ENCODE results near the gene HCN3.
"Not testable (repeated sequence)": the region's sequence is repeated elsewhere in the genome, so short reads cannot be mapped to it uniquely, and the experiment has no call there.

Gene HCN3
- 0.81 to 3.1 (median 1.8) reads per million in 18 experiments for total RNA-seq

GRCh38 chr1:155277070-155277901 lies at the start of gene HCN3:
TSS of gene HCN3 (plus strand) at chr1:155277463. CDS start at chr1:155277591, 128 bp downstream.
- DNase-seq, result peak; percentile 96 to 97

- DNase-seq, result no peak
Observed at GRCh38 chr1:155228096-155228427, 49.2 kb upstream of the HCN3 start.

DNA sequence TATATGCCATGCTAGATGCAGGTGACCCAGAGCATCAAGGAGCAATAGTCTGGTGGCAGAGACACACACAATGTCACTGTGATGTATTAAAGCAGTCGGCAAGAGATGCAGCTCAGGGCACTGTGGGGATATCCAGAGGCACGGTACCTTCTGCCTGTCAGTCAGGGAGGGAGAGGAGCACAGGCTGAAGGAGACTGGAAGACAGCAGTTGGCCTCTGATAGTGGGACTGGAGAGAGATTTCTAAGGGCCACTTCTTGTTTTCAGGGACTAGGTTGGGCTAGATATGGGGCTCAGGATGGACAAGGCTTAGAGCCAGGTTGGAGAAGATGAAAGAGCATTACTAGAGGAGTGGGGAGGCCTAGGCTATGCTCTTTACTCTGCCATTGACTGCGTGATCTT lies 46.0 kb upstream of the HCN3 start:
- DNase-seq, result not testable (repeated sequence)

- not testable (repeated sequence) for DNase-seq
Observed at GRCh38 chr1:155232001-155232978, 45.0 kb upstream of the HCN3 start.

DNA sequence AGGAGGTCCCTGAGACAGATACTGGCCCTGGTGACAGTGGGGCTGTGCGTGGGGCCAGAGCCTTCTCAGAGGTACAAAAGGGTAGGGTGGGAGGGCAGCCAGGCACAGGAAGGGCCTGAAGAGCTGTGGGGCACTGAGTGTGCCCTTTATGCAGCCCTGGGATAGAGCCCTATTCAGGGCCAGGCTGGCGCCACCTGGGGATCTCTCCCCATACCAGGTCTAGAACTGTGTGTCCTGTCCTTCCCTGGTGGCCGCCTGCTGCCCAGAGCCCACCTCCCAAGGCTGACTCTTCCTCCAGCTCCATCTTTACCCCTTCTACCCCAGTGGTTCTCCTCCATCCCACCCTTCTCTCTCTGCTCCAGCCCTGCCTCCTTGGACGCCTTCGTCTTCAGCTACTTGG lies 43.8 kb upstream of the HCN3 start:
- not testable (repeated sequence) for DNase-seq

DNA sequence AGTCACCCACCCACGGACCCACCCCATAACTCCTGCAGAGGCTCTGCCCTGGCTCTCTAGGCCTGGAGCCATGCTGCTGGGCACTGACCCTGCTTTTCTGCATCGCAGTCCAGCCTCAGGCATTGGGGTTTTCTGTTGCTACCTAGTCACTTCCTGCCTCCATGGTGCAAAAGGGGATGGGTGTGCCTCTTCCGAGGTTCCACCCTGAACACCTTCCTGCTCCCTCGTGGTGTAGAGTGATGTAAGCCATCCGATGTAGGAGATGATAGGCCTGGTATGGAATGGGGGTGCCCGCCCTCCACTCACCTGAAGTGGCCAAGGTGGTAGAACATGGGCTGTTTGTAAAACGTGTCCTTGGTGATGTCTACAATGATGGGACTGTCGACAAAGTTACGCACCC lies 41.9 kb upstream of the HCN3 start:
- DNase-seq, result not testable (repeated sequence)

- peak; percentile 41 to 66 for DNase-seq
Observed at GRCh38 chr1:155236451-155236850, 40.8 kb upstream of the HCN3 start.

DNA sequence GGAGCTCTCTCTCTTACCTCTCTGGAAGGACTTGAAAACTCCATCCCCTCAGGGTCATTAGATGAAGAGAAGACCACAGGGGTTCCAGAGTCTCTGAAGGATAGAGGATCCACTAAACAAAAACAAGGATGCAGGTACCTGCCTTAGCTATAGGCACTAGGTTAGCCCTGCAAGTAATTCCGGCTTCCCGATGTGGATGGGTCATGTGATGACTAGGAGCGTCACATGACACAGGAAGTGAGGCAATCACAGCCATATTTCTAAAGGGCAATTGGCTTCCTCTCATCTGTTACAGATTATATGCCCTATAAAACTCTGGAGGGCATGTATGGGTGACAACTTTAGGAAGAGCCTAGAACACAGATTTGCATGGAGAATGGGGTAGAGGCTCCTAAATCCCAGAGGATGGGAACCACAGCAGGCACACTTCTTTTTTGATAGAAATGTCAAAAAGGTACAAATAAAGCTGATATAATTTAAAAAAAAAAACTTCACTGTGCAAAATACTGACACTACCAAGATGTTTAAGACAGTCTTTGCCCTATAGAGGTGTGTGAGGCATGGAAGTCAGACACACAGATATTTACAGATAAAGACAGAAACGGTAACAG lies 36.1 kb upstream of the HCN3 start:
- DNase-seq, result peak; percentile 92

GRCh38 chr1:155241841-155242264 lies 35.4 kb upstream of the HCN3 start:
- DNase-seq, result peak; percentile 91 to 97

- no peak for DNase-seq
Observed at GRCh38 chr1:155242805-155243358, 34.4 kb upstream of the HCN3 start.

GRCh38 chr1:155244368-155245162 lies 32.7 kb upstream of the HCN3 start:
- peak; percentile 97 to 99 for DNase-seq

DNA sequence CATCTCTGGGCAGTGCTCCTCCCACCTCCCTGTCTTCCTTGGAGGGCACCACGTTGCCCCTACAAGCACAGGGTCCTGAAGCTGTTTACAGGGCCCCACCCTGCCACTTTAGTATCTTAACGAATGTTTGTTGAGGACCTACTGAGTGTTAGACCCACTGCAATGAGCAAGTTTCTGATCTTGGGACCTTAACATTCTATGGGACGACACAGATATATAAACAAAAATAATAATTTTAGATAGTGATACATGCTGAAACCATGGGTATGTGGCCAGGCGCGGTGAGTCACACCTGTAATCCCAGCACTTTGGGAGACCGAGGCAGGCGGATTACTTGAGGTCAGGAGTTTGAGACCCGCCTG lies 32.1 kb upstream of the HCN3 start:
- no peak for DNase-seq

DNA sequence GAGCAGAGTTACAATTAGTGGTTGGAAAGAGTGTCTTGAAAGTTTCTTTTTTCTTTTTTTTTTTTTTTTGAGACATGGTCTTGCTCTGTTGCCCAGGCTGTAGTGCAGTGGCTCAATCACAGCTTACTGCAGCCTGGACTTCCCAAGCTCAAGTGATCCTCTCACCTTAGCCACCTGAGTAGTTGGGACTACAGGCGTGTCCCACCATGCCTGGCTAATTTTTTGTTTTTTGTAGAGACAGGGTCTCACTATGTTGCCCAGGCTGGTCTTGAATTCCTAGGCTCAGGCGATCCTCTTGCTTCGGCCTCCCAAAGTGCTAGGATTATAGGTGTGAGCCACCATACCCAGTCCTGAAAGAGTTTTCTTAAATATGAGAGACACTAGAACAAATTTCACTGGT lies 30.5 kb upstream of the HCN3 start:
- not testable (repeated sequence) for DNase-seq

- no peak for DNase-seq
Observed at GRCh38 chr1:155247667-155248553, 29.4 kb upstream of the HCN3 start.

GRCh38 chr1:155250246-155250632 lies 27.0 kb upstream of the HCN3 start:
- DNase-seq, result no peak

GRCh38 chr1:155250633-155251449 lies 26.4 kb upstream of the HCN3 start:
- DNase-seq, result peak; percentile 94 to 95

- no peak for DNase-seq
Observed at GRCh38 chr1:155251566-155251965, 25.7 kb upstream of the HCN3 start.

- DNase-seq, result no peak
Observed at GRCh38 chr1:155253208-155253607, 24.1 kb upstream of the HCN3 start.

DNA sequence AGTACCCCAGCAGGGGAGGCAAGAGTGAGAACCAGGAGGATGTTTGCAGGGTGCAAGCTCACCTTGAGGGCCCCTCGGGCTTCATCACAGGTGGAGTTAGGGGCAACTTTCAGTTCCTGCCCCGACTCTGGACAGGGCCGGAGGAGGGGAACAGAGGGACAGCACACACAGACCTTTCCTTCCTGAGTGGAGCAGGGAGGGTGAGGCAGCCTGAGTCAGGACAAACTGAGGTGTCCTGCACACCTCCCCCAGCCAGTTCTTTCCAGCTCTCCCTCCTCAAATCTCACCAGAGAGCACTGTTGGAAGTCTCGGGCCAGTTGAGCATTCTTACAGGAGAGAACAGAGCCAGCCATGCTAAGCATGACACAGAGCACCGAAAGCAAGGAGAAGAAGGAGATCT lies 23.5 kb upstream of the HCN3 start:
- no peak for DNase-seq

DNA sequence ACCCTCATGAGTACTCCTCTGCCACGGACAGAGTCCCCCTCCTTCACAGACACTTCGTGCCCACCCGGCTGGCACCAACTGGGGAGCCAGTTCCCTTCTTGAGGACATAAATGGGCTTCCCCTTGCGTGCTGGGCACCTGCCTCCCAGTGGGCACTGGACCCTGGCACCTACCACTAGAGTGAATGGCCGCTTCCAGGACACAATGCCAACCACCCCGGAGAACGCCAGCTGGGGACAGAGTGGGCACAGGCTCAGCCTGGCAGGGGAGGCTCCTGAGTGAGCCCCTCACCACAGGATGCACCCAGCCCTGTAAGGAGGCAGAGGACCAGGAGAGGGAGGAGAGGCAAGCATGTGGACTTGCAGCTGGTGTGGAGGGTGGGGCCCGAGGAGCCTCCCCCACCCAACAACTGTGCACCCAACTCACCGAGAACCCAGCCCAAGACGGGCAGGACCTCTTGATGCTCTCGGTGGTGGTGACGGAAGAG lies 23.0 kb upstream of the HCN3 start:
- DNase-seq, result no peak
